Panc1 (cell line): ENCODE measurements around the gene NR6A1. TPM values are rescaled to one million over a fixed set of nuclear protein-coding genes. Genes with fewer than 3 reads are reported as not detected.
A peak's percentile ranks its signal among the peaks of the same experiment; 100 is the strongest.

Experiments used
- ATAC-seq: fragments of 200-7000 bp; cut with Tn5 transposase; 2 replicates; pipeline ENCODE4 v1.9.1; 2020; ENCODE audit warnings: mild to moderate bottlenecking, moderate library complexity
- BruUV-seq: library from RNA; stranded (reverse); fragments of 400-500 nt; replicated peaks from 2 replicates; lab custom pipeline; 2021; lab: Mats Ljungman, UMichigan
- CTCF ChIA-PET: fragments of 300-600 bp; sonication (Branson Sonifier 250); formaldehyde crosslinking; loops from one replicate; lab custom pipeline; 2022; ENCODE audit warnings: antibody characterized with exemption; lab: Charles Lee
- POLR2A ChIA-PET: fragments of 300-600 bp; sonication (Branson Sonifier 250); formaldehyde crosslinking; loops from one replicate; lab custom pipeline; 2022; ENCODE audit warnings: antibody characterized with exemption; lab: Charles Lee
- DNase-seq: peaks from one replicate; pipeline ENCODE4 v3.0.0-alpha.2; 2010; ENCODE audit warnings: low read depth, low spot score
- H3K27ac ChIP-seq: 2 replicates; pipeline ENCODE4 v1.5.1; 2011; ENCODE audit warnings: mild to moderate bottlenecking, low read length, inconsistent platforms
- H3K27me3 ChIP-seq: fragments of 200-500 bp; sonication (Bioruptor generic); 2 replicates; pipeline ENCODE4 v1.6.0; 2014; ENCODE audit warnings: low read length, inconsistent platforms; ENCODE audit not compliant: control insufficient read depth, insufficient read depth
- H3K36me3 ChIP-seq: fragments of 200-500 bp; sonication (Bioruptor generic); 2 replicates; pipeline ENCODE4 v1.5.1; 2014; ENCODE audit warnings: inconsistent platforms, mild to moderate bottlenecking, low read length, moderate library complexity; ENCODE audit not compliant: control insufficient read depth, insufficient read depth
- H3K4me1 ChIP-seq: 2 replicates; pipeline ENCODE4 v1.5.1; 2011; ENCODE audit warnings: inconsistent platforms, mild to moderate bottlenecking, low read length, moderate library complexity; ENCODE audit not compliant: control insufficient read depth, insufficient read depth
- H3K4me3 ChIP-seq, 2 experiments: 2 replicates each; pipeline ENCODE4 v1.5.1; 2011 to 2012; ENCODE audit warnings: low read depth in 2 of 2, low read length in 2 of 2, mild to moderate bottlenecking in 2 of 2, inconsistent platforms in 1 of 2, moderate library complexity in 1 of 2
- H3K9me3 ChIP-seq: fragments of 200-500 bp; sonication (Bioruptor generic); 2 replicates; pipeline ENCODE4 v1.5.1; 2014; ENCODE audit warnings: low read depth, mild to moderate bottlenecking, inconsistent platforms, low read length, moderate library complexity; ENCODE audit not compliant: control insufficient read depth, insufficient read depth
- POLR2AphosphoS5 ChIP-seq: IDR thresholded peaks from 2 replicates; pipeline ENCODE4 v1.6.1; 2012; ENCODE audit warnings: mild to moderate bottlenecking, low read depth, low read length, moderate library complexity
- SIN3A ChIP-seq: IDR thresholded peaks from 2 replicates; pipeline ENCODE4 v1.6.1; 2012; ENCODE audit warnings: low read depth, mild to moderate bottlenecking, low read length, moderate library complexity, borderline replicate concordance; ENCODE audit not compliant: insufficient read depth
- TCF7L2 ChIP-seq: IDR thresholded peaks from 2 replicates; pipeline ENCODE4 v1.6.1; 2011; ENCODE audit warnings: mild to moderate bottlenecking, low read depth, low read length, inconsistent platforms
- in situ Hi-C: cut with HindIII; loops from 2 replicates; pipeline ENCODE4 v1.10.0; 2016; ENCODE audit warnings: low sequenced_read_pairs, low pct_unique_long_range_greater_than_20kb
- intact Hi-C: fragments of 100-400 bp; cut with micrococcal nuclease; formaldehyde crosslinking; loops from one replicate; pipeline ENCODE4 v1.10.0; 2022; ENCODE audit not compliant: unreplicated experiment
- total RNA-seq: library from RNA; stranded (reverse); gene quantifications from one replicate; pipeline ENCODE4 v1.2.1, GENCODE V29; 2021; ENCODE audit not compliant: unreplicated experiment
- TF ChIP-seq, protein P1 (sequence below): fragments of 450-650 bp; IDR thresholded peaks from 2 replicates; pipeline ENCODE4 v1.5.1; 2017; ENCODE audit warnings: mild to moderate bottlenecking
- TF ChIP-seq, protein P2 (sequence below), 2 experiments: IDR thresholded peaks; 2 replicates each; pipeline ENCODE4 v1.6.1; 2011 to 2012; ENCODE audit warnings: low read depth in 2 of 2, control low read depth in 1 of 2, low read length in 1 of 2, mild to moderate bottlenecking in 1 of 2, moderate library complexity in 1 of 2; ENCODE audit not compliant: insufficient read depth in 1 of 2

NR6A1 gene
- total RNA-seq, 1 experiment from 2014 or later: 7.6 TPM

DNA sequence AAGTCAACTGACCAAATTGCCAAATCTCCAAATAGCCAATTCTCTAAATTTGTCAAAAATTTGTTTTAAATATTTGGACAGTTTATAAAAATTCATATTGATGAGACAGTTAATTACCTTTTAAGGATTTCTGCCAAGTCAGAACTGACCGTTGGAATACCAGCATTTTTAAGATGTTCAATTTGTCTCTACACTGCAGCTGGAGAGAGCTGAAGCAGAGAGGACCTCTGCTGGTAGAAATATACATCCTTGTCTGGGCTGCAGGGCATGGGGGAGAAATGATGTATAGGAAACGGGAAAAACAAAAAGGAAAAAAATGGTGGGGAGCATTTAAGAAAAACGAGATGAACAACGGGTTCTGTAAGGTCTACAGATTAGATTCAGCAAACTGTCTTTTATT, 16.8 kb downstream of the NR6A1 start:
- ChIA-PET CTCF (no interaction called here), POLR2A (no interaction called here)
- TF ChIP-seq, protein P1, sequence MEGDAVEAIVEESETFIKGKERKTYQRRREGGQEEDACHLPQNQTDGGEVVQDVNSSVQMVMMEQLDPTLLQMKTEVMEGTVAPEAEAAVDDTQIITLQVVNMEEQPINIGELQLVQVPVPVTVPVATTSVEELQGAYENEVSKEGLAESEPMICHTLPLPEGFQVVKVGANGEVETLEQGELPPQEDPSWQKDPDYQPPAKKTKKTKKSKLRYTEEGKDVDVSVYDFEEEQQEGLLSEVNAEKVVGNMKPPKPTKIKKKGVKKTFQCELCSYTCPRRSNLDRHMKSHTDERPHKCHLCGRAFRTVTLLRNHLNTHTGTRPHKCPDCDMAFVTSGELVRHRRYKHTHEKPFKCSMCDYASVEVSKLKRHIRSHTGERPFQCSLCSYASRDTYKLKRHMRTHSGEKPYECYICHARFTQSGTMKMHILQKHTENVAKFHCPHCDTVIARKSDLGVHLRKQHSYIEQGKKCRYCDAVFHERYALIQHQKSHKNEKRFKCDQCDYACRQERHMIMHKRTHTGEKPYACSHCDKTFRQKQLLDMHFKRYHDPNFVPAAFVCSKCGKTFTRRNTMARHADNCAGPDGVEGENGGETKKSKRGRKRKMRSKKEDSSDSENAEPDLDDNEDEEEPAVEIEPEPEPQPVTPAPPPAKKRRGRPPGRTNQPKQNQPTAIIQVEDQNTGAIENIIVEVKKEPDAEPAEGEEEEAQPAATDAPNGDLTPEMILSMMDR: peak; percentile 68
- TF ChIP-seq TCF7L2: no peak
- TF ChIP-seq SIN3A: no peak
- BruUV-seq: no TSS peak
- Histone ChIP-seq H3K27ac (peak overlapping the region; percentile 72), H3K4me1 (peaks cover 67% of the 10 kb centered on the region), H3K36me3 (no peaks in the 10 kb centered on the region), H3K27me3 (no peaks in the 10 kb centered on the region), H3K9me3 (no peaks in the 10 kb centered on the region), H3K4me3 (no peak overlapping the region)
- in situ Hi-C loops: no loop called here
- ATAC-seq: peak; percentile 78; the same call in 1 of the 2 replicates
- no peak for DNase-seq
- intact Hi-C loops: no loop called here

DNA sequence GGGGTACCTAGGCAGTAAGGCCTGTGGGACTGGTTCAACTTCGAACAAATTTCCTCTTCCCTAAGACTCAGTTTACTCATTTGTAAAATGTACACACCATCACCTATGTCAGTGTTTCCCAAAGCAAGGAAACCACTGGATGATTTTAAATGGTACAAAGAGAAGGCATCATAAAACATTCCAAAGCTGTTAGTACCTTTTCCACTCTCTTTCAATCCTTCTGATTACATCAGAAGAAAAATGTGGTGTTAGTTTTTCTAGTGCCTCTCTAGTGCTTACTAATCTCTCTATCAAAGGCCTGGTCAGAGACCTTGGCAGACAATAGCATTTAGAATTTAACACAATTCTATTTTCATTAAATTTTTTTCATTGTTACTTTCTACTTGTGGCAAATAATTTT, 18.1 kb downstream of the NR6A1 start:
- Histone ChIP-seq H3K9me3 (no peaks in the 10 kb centered on the region), H3K36me3 (no peaks in the 10 kb centered on the region), H3K27ac (peak overlapping the region; percentile 69), H3K4me1 (peaks cover 54% of the 10 kb centered on the region), H3K4me3 (no peak overlapping the region), H3K27me3 (no peaks in the 10 kb centered on the region)
- ATAC-seq (peak; percentile 75; the same call in 1 of the 2 replicates), DNase-seq (no peak)
- no TSS peak for BruUV-seq
- in situ Hi-C loops (no loop called here), intact Hi-C loops (no loop called here)
- CTCF ChIA-PET: no interaction called here
- POLR2A ChIA-PET: no interaction called here
- TF ChIP-seq TCF7L2: peak; percentile 27; the same call in 1 of the 2 replicates
- TF ChIP-seq, protein P1: no peak

DNA sequence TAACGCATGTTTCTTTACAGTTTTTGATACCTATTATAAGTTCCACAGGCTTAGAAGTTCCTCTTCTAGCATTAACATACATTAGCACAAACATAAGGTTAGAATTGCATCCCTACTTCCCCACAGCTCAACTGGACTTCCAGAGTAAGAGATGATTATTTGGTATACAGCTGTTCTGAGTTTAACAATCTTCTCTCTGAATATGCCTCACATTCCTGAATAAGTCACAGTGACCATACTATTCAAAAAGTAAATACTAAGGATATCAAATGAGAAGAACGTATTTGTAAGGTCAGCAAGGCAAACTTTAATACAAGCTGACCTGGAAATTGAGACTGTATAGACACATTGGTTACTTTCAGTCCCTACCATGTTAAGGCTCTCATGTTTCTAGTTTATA, 21.3 kb downstream of the NR6A1 start:
- TF ChIP-seq, protein P1: no peak
- no peak for TF ChIP-seq SIN3A
- TF ChIP-seq, protein P2, sequence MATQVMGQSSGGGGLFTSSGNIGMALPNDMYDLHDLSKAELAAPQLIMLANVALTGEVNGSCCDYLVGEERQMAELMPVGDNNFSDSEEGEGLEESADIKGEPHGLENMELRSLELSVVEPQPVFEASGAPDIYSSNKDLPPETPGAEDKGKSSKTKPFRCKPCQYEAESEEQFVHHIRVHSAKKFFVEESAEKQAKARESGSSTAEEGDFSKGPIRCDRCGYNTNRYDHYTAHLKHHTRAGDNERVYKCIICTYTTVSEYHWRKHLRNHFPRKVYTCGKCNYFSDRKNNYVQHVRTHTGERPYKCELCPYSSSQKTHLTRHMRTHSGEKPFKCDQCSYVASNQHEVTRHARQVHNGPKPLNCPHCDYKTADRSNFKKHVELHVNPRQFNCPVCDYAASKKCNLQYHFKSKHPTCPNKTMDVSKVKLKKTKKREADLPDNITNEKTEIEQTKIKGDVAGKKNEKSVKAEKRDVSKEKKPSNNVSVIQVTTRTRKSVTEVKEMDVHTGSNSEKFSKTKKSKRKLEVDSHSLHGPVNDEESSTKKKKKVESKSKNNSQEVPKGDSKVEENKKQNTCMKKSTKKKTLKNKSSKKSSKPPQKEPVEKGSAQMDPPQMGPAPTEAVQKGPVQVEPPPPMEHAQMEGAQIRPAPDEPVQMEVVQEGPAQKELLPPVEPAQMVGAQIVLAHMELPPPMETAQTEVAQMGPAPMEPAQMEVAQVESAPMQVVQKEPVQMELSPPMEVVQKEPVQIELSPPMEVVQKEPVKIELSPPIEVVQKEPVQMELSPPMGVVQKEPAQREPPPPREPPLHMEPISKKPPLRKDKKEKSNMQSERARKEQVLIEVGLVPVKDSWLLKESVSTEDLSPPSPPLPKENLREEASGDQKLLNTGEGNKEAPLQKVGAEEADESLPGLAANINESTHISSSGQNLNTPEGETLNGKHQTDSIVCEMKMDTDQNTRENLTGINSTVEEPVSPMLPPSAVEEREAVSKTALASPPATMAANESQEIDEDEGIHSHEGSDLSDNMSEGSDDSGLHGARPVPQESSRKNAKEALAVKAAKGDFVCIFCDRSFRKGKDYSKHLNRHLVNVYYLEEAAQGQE (IDR thresholded peaks at IDR 0.05; ENCODE audit: insufficient read depth in 1 of 2, low read depth in 2 of 2, low read length in 1 of 2): no peak
- TF ChIP-seq TCF7L2: no peak
- no peak for TF ChIP-seq POLR2AphosphoS5
- ChIA-PET POLR2A (no interaction called here), CTCF (no interaction called here)
- Histone ChIP-seq H3K27me3 (no peaks in the 10 kb centered on the region), H3K4me1 (peaks cover 31% of the 10 kb centered on the region), H3K4me3 (no peak overlapping the region), H3K36me3 (no peaks in the 10 kb centered on the region), H3K27ac (no peak overlapping the region), H3K9me3 (no peaks in the 10 kb centered on the region)
- intact Hi-C loops (no loop called here), in situ Hi-C loops (no loop called here)
- BruUV-seq: no TSS peak
- ATAC-seq (no peak), DNase-seq (no peak)
